A549 treated with RU486 at 1 μM for 4 hours (cell line): ENCODE results near the gene NRN1. TPM values are rescaled to one million over a fixed set of nuclear protein-coding genes. Genes with fewer than 3 reads are reported as not detected.

Experiments used
- total RNA-seq: library from RNA; stranded (reverse); fragments of 200-300 nt; extraction: Qiagen RNA extraction; gene quantifications from 5 replicates; pipeline ENCODE4 v1.2.3, GENCODE V29; 2022; ENCODE audit warnings: low read depth

The NRN1 gene
- 0.45 to 0.69 TPM (median 0.50 TPM) in 5 replicates for total RNA-seq

GRCh38 chr6:6006428-6007365 is at the start of gene NRN1:
NRN1 (minus strand) TSS chr6:6006925; CDS start chr6:6006749, 176 bp downstream.

